HepG2 (cell line): ENCODE measurements around the gene HABP4. TPM values are rescaled to one million over a fixed set of nuclear protein-coding genes. Genes with fewer than 3 reads are reported as not detected.
A peak's percentile ranks its signal among the peaks of the same experiment; 100 is the strongest.

ENCODE experiments used
- ARNT ChIP-seq: fragments of 450-650 bp; IDR thresholded peaks from 2 replicates; pipeline ENCODE4 v1.6.1; 2017
- CAMTA2 ChIP-seq: sonication (generic); formaldehyde crosslinking; IDR thresholded peaks from 2 replicates; pipeline ENCODE4 v1.4.0; 2020; ENCODE audit warnings: mild to moderate bottlenecking, missing genetic modification reagents, borderline replicate concordance
- HIVEP1 ChIP-seq: sonication (generic); formaldehyde crosslinking; IDR thresholded peaks from 2 replicates; pipeline ENCODE4 v1.4.0; 2020; ENCODE audit warnings: mild to moderate bottlenecking, missing genetic modification reagents
- ISX ChIP-seq: sonication (generic); formaldehyde crosslinking; conservative IDR thresholded peaks from 2 replicates; pipeline ENCODE4 v1.5.0; 2020; ENCODE audit warnings: missing genetic modification reagents
- KLF9 ChIP-seq: IDR thresholded peaks from 2 replicates; pipeline ENCODE4 v1.6.1; 2016; ENCODE audit warnings: low read depth
- NFKBIZ ChIP-seq: IDR thresholded peaks from 2 replicates; pipeline ENCODE4 v1.6.1; 2018; ENCODE audit warnings: missing genetic modification reagents, missing compliant biosample characterization
- NR0B2 ChIP-seq: sonication (generic); formaldehyde crosslinking; IDR thresholded peaks from 2 replicates; pipeline ENCODE4 v1.4.0; 2020; ENCODE audit warnings: mild to moderate bottlenecking, missing genetic modification reagents
- POLR2A ChIP-seq, 2 experiments: IDR thresholded peaks; 2 replicates each; pipeline ENCODE4 v1.6.1; 2011; ENCODE audit warnings: low read depth in 2 of 2, low read length in 2 of 2, mild to moderate bottlenecking in 1 of 2, moderate library complexity in 1 of 2; ENCODE audit not compliant: insufficient read depth in 1 of 2
- SNAPC2 ChIP-seq: sonication (generic); formaldehyde crosslinking; IDR thresholded peaks from 2 replicates; pipeline ENCODE4 v1.8.1; 2022; ENCODE audit warnings: mild to moderate bottlenecking, missing genetic modification reagents
- TCF7L2 ChIP-seq: IDR thresholded peaks from 2 replicates; pipeline ENCODE4 v1.6.1; 2011; ENCODE audit warnings: mild to moderate bottlenecking, low read depth, low read length, moderate library complexity
- XBP1 ChIP-seq: sonication (generic); formaldehyde crosslinking; IDR thresholded peaks from 2 replicates; pipeline ENCODE4 v1.5.0; 2020; ENCODE audit warnings: missing genetic modification reagents
- ZGPAT ChIP-seq: IDR thresholded peaks from 2 replicates; pipeline ENCODE4 v1.6.1; 2016; ENCODE audit warnings: mild to moderate bottlenecking
- ZNF124 ChIP-seq: sonication (generic); formaldehyde crosslinking; IDR thresholded peaks from 2 replicates; pipeline ENCODE4 v1.4.0; 2020; ENCODE audit warnings: missing genetic modification reagents
- ZNF205 ChIP-seq: IDR thresholded peaks from 2 replicates; pipeline ENCODE4 v1.6.1; 2018; ENCODE audit warnings: missing biosample characterization, missing genetic modification reagents
- ZNF253 ChIP-seq: sonication (generic); formaldehyde crosslinking; IDR thresholded peaks from 2 replicates; pipeline ENCODE4 v1.8.0; 2022; ENCODE audit warnings: mild to moderate bottlenecking, missing genetic modification reagents, borderline replicate concordance
- ZNF552 ChIP-seq: sonication (generic); formaldehyde crosslinking; IDR thresholded peaks from 2 replicates; pipeline ENCODE4 v1.9.0; 2022; ENCODE audit warnings: missing genetic modification reagents, mild to moderate bottlenecking, borderline replicate concordance
- polyA plus RNA-seq, 8 experiments: library from polyadenylated mRNA; depleted of rRNA in 3 of 8; stranded (reverse) in 7 of 8; unstranded in 1 of 8; fragments of >200 nt; fragmentation: Illumina TruSeq in 4 of 8; extraction: Trizol in 4 of 8; gene quantifications; 2 replicates each; pipeline versions ENCODE4 v1.2.1 to v1.2.3, GENCODE V29; 2011 to 2016; ENCODE audit warnings: low read depth in 4 of 8, missing spikeins in 1 of 8, mixed read lengths in 1 of 8; ENCODE audit not compliant: insufficient read depth in 1 of 8
- total RNA-seq, 5 experiments: library from RNA; depleted of rRNA; stranded (reverse); fragments of >200 nt; fragmentation: Illumina TruSeq; extraction: Trizol; gene quantifications; 2 replicates each; pipeline ENCODE4 v1.2.3, GENCODE V29; 2016; ENCODE audit warnings: low read depth in 1 of 5
- TF ChIP-seq, protein P1 (sequence below): IDR thresholded peaks from 2 replicates; pipeline ENCODE4 v1.6.1; 2012; ENCODE audit warnings: low read length, improper control_type of control experiment
- TF ChIP-seq, protein P2 (sequence below): sonication (generic); formaldehyde crosslinking; IDR thresholded peaks from 2 replicates; pipeline ENCODE4 v1.8.1; 2023; ENCODE audit warnings: mild to moderate bottlenecking, missing genetic modification reagents, borderline replicate concordance
- TF ChIP-seq, protein P3 (sequence below): sonication (generic); formaldehyde crosslinking; IDR thresholded peaks from 2 replicates; pipeline ENCODE4 v1.8.0; 2022; ENCODE audit warnings: mild to moderate bottlenecking, missing genetic modification reagents, borderline replicate concordance
- TF ChIP-seq, protein P4 (sequence below), 2 experiments: sonication (generic) in 1 of 2; formaldehyde crosslinking in 1 of 2; IDR thresholded peaks; 2 replicates each; pipeline versions ENCODE4 v1.5.1 to v1.6.1; 2011 to 2020; ENCODE audit warnings: borderline replicate concordance in 1 of 2, low read depth in 1 of 2, low read length in 1 of 2, mild to moderate bottlenecking in 1 of 2, missing genetic modification reagents in 1 of 2, moderate library complexity in 1 of 2

The HABP4 gene
- total and polyA plus RNA-seq, 2 of the 13 experiments (the other 11 are each of a cell fraction or from before 2014, with no cell fraction given): 14.3 to 26.6 TPM

GRCh38 chr9:96418083-96418919, 31.7 kb upstream of the HABP4 start, which contains the start of gene ZNF367 (continued):
- no peak for TF ChIP-seq SNAPC2
- TF ChIP-seq, protein P1, sequence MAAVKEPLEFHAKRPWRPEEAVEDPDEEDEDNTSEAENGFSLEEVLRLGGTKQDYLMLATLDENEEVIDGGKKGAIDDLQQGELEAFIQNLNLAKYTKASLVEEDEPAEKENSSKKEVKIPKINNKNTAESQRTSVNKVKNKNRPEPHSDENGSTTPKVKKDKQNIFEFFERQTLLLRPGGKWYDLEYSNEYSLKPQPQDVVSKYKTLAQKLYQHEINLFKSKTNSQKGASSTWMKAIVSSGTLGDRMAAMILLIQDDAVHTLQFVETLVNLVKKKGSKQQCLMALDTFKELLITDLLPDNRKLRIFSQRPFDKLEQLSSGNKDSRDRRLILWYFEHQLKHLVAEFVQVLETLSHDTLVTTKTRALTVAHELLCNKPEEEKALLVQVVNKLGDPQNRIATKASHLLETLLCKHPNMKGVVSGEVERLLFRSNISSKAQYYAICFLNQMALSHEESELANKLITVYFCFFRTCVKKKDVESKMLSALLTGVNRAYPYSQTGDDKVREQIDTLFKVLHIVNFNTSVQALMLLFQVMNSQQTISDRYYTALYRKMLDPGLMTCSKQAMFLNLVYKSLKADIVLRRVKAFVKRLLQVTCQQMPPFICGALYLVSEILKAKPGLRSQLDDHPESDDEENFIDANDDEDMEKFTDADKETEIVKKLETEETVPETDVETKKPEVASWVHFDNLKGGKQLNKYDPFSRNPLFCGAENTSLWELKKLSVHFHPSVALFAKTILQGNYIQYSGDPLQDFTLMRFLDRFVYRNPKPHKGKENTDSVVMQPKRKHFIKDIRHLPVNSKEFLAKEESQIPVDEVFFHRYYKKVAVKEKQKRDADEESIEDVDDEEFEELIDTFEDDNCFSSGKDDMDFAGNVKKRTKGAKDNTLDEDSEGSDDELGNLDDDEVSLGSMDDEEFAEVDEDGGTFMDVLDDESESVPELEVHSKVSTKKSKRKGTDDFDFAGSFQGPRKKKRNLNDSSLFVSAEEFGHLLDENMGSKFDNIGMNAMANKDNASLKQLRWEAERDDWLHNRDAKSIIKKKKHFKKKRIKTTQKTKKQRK: no peak
- TF ChIP-seq ZNF552 (CRISPR knock-in tag): 0 out of 2 replicates have a peak, but pooled peaks have one; percentile 32
- TF ChIP-seq, protein P2, sequence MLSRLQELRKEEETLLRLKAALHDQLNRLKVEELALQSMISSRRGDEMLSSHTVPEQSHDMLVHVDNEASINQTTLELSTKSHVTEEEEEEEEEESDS (CRISPR knock-in tag): no peak
- TF ChIP-seq POLR2A (IDR thresholded peaks at IDR 0.05; ENCODE audit: insufficient read depth in 1 of 2, low read depth in 2 of 2, low read length in 2 of 2): peak; percentile 67
- TF ChIP-seq KLF9 (CRISPR knock-in tag): no peak
- TF ChIP-seq ZNF253 (CRISPR knock-in tag): no peak
- TF ChIP-seq HIVEP1 (CRISPR knock-in tag): no peak
- TF ChIP-seq, protein P3, sequence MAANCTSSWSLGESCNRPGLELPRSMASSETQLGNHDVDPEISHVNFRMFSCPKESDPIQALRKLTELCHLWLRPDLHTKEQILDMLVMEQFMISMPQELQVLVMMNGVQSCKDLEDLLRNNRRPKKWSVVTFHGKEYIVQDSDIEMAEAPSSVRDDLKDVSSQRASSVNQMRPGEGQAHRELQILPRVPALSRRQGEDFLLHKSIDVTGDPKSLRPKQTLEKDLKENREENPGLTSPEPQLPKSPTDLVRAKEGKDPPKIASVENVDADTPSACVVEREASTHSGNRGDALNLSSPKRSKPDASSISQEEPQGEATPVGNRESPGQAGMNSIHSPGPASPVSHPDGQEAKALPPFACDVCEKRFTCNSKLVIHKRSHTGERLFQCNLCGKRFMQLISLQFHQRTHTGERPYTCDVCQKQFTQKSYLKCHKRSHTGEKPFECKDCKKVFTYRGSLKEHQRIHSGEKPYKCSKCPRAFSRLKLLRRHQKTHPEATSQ: 0 out of 2 replicates have a peak, but pooled peaks have one; percentile 26
- TF ChIP-seq ISX: no peak; the same call in 1 of the 2 replicates
- no peak for TF ChIP-seq NR0B2 (CRISPR knock-in tag)
- TF ChIP-seq, protein P4, sequence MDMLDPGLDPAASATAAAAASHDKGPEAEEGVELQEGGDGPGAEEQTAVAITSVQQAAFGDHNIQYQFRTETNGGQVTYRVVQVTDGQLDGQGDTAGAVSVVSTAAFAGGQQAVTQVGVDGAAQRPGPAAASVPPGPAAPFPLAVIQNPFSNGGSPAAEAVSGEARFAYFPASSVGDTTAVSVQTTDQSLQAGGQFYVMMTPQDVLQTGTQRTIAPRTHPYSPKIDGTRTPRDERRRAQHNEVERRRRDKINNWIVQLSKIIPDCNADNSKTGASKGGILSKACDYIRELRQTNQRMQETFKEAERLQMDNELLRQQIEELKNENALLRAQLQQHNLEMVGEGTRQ (IDR thresholded peaks at IDR 0.05; ENCODE audit: low read depth, low read length): no peak
- TF ChIP-seq, protein P4 (CRISPR knock-in tag; IDR thresholded peaks at IDR 0.05; ENCODE audit: borderline replicate concordance): no peak
- no peak for TF ChIP-seq CAMTA2 (CRISPR knock-in tag)
- no peak for TF ChIP-seq XBP1
- no peak for TF ChIP-seq TCF7L2
- peak; percentile 73; the same call in 1 of the 2 replicates for TF ChIP-seq ZNF124 (CRISPR knock-in tag)
- TF ChIP-seq ZNF205 (CRISPR knock-in tag): peak; percentile 18; the same call in 1 of the 2 replicates
- no peak for TF ChIP-seq ARNT
- TF ChIP-seq NFKBIZ (CRISPR knock-in tag): no peak
- no peak; the same call in 1 of the 2 replicates for TF ChIP-seq ZGPAT (CRISPR knock-in tag)
